HG03039 (cell line): ENCODE data around the gene LAMA5.

Experiments used
- ATAC-seq: cut with Tn5 transposase; IDR thresholded peaks from one replicate; pipeline ENCODE4 v1.9.1; 2021; ENCODE audit warnings: mild to moderate bottlenecking, moderate library complexity; ENCODE audit not compliant: unreplicated experiment

Gene LAMA5

DNA sequence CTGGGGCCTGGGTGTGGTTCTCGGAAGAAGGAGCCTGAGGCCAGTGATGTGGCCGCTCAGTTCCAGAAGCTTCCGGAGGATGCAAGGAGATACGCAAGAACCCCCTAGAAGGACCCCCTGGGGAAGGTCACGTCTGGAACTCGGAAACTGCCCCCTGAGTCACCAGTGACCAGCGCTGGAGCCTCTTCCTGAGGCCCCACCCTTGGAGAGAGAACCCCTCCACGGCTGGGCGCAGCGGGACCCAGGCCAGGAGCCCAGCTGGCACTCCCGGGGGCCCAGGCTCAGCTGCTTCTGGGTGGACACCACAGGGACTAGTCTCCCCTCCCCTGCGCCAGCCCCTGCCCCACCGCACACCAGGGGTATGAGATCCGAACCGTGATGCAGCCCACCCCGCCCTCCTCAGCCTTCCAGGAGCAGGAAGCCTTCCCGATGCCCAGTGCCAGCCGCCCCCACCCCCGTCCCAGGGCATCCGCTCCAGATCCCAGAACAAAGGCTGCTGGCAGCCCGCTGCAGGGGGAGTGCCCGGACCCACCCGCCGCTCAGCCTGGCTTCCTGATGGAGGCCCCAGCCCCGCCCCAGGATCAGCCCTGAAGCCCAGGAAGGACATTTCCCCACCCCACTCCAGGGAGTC, 7.5 kb downstream of the LAMA5 start:
- no peak for ATAC-seq

DNA sequence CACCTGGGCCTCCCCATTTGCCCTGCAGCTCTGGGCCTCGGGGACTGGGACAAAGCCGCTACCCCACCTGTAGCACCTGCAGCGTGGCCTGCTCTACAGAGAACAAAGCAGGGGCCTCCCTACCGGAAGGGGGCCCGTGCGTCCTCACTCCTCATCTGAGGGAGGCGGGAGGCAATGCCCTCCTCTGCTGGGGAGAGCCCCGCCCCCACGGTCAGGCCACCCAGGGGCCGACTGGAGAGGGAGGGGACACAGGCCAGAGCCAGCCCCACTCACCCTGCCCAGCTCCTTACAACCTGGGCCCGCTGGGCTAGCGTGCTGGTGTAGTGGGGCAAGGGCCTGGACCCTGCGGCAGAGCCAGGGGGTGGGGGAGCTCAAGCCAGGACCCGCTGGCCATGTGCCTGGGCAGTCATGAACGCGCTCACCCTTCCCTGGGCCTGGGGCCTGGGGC, 8.0 kb downstream of the LAMA5 start:
- ATAC-seq: no peak

DNA sequence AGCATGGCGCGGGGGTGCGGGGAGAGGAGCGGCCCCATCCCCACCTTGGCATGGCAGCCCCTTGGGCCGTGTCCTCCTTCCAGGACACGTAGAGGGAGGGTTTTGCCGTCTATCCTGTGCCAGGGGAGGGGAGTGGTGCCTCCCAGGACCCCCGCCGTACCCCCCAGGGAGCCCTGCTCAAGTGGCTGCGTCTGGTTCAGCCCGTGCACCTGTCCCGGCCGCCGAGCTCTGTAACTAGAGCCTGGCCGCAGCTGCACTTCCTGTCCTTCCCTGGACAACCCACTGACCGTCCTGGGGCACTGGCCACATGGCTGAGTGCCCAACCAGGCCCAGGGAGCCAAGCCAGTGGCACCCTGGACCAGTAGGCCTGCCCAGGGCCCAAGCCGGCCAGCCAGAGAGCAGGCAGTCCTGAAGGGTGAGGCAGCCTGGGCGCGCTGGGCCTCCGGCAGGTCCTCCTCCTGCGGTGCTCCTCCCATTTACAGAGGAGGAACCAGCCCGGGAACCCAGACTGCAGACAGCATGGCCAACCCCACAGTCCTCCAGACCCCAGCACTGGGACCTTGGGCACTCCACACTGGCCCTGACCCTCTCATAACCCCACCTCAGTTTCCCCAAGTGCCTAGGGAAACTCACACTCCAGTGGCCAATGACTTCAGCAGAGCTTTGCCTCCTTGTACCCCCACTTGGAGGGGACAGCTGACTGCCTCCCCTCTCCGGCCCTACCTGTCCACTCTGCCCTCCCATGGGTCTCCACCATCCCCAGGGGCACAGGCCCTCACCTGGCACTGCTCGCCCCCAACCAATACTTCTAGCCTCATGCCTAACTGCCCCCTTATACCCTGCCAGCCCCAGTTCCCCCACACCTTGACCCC, 8.7 kb downstream of the LAMA5 start:
- no peak for ATAC-seq

DNA sequence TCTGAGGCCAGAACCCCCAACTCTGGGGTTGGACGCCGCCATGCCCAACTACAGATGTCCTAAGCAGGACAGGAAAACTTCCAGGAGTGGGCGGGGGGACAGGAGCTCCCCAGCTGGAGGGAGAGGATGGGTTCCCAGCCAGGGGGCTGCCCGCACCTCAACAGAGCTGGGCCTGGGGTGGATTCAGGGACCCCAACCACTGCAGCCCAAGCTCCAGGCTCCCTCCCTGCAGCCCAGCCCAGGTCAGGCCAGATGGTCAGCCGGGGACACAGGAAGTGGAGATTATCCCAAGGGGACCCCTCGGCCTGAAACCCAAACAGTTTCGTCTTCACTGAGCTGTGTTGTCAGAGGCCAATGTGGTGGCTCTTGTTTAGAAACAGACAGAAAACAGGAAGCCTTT, 9.4 kb downstream of the LAMA5 start:
- ATAC-seq: no peak

DNA sequence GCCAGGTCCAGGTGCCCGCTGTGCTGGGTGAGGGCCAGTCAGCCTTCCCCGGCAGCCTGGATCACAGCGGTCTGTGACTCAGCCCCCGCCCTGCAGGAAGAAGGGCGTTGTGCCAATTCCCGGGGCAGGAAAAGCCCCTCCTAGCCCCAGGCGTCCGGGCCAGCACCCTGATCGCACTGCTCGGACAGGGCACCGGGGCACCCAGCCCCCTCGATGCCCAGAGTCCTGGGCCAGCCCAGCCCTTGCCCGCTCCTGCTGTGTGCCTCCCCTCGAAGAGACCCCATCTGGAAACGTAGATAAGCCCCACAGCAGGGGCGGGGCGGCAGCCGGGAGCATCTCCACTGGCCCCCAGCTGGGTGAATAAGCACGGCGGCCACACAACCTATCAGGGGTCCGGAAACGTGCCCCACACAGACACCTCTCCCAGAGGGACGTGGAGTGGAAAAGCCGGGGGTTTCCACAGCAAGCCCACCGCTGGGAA, 9.9 kb downstream of the LAMA5 start:
- no peak for ATAC-seq

DNA sequence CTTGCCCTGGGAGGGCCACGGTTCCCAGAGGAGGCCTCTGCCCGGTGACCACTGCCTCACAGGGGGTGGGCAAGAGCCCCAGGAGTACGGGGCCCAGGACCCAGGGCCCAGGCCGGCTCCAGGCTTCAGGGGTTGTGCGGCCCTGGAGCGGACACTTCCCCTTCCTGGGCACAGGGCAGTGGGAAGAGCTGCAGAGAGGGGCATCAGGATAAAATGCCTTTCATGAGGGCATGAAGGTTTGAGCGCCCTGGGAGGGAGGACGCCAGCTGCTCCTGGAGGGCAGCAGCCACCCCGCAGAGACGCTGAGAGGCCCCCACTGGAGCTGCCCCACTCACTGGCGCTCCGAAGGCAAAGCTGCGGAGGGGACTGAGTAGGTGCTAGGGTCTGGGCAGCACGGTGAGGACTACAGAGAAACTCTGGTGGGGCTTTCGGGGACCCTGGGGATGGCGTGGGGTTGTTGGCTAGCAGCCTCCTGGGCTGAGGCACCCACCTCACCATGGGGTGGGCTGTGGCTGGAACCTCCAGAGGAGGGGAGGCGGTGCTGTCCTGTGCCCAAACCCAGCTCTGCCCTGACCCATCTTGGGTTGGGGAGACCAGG, 10.4 kb downstream of the LAMA5 start:
- ATAC-seq: no peak

DNA sequence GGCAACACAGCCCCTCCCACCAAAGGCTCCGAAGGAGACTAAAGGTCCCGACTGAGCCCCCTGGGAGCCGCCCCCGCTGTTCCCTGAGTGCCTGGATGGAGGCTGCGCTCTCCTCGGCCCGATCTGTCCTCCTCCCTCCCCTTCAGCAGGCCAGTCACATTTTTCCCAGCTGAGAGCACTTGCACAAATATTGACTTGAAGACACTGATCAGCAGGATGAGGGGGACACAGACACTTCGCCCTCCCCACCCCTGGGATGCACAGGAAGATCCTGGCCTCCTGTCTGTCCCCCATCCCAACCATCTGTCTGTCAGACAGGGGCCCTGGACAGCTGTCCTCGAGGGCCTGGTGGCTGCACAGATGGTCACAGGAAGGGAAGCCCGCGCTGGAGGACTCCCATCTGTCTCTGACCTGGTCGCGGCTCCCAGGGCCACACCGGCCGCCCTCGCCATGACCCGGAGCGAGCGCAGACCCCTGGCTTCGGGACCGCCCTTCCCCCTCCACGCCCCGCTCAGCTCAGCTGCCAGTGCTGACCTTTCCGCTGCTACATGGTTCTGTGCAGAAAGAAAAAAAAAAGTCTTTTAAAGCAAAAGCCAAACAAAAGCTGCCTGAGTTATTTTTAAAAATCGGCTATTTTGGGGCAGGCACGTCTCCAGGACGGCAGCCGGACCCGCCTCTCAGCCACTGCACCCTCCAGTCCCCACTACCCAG, 11.1 kb downstream of the LAMA5 start:
- ATAC-seq: no peak

DNA sequence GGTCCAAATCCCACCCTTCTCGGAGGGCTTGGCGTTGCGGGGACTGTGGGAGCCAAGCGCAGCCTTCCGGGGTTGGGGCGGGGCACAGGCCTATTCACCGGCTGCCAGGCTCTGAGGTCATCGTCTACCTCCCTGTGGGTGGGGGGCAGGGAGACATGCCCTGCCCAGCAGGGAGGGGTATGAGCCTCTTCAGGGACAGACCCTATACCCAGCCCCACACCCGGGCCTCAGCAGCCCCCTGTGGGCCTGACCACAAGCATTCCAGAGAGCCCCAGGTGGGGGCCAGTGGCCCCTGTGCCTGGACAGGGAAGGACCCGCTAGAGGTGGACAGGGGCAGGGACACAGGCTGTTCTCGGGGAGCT, 11.6 kb downstream of the LAMA5 start:
- ATAC-seq: no peak

DNA sequence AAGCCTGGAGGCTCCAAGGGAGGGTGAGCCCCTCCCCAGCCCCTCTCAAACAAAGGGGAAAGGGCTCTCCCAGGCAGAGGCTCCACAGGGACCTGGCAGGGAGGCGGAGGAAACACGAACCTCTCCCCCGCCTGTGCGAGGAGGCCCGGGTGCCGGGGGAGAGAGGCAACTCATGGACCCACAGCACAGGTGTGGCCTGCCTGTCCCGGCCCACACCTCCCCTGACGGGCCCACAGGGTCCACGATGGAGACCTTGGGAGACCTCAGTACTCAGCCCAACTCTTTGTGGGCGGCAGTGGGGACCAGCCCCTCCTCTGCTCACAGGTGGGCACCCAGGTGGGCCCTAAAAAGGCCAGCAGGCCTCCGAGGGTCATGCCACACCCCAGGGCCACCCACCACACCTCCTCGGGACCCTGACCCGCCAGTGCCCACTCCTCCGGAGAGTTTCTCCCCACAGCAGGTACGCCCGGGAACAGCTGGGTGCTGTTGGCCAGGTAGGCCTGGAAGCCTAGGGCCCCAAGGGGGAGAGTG, 12.2 kb downstream of the LAMA5 start:
- no peak for ATAC-seq

DNA sequence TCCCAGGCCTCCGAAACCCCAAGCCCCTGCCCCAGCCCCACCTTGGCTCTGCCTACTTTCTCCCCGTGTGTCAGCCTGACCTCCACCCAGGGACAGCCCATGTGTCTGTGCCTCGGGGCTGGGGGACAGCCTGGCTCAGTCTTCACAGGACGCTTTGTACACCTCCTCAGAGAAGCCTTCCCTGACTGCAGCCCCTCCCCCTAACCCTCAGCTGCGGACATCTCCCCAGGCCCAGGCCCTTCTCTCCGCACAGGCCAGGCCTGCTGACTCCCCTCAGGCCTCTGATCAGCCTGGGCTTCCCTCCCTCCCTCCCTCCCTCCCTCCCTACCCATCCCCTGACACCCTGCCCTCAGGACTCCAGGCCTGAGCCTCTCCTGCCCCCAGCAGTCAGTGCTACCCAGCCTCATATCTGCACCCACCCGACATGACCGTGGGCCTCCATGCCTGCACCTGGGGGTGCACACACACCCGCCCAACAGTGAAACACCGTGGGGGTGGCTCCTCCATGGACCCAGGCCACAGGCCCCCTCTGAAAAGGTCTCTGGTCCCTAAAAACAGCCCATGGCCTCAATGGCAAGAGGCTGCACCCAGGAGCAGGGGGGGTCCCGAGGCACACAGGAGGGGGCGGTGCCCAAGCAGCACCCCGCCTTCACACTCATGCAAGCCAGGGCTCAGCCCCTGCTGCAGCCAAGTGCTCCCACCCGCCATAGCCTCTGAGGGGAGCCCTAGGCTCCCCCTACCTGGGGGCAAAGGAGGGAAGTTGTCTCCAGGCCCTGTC, 12.9 kb downstream of the LAMA5 start:
- no peak for ATAC-seq

DNA sequence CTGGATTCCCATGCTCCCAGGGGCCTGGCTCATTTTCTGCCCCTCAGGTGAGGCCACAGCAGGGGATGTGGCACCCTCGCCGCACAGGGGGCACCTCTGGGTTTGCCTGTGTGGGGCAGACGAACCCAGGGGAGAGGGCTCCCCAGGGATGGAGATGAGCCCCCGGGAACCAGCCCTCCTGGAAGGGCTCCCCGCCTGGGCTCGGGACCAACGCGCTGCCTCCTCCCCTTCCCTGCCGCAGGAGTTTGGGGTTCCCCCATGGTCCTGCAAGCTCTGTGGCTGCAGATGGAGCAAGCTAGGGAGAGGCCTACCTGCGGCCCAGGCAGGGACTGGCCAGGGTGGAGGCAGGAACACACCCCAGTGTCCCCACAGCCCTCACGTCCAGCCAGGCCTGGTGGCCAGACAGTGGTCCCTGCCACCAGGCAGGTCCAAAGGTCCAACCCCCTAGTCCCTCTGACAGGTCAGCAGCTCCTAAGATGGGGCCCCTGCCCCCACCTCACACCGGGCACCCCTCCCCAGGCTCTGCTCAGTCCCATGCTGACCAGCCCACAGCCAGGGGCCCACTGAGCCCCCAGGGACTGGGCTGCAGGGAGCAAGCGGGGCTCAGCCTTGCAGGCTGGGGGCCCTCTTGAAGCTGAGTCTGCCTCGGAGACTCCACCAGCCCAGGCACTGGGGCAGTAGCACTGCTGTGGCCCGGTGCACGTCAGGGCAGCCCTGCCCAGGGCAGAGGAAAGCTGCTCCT, 13.7 kb downstream of the LAMA5 start:
- ATAC-seq: no peak

DNA sequence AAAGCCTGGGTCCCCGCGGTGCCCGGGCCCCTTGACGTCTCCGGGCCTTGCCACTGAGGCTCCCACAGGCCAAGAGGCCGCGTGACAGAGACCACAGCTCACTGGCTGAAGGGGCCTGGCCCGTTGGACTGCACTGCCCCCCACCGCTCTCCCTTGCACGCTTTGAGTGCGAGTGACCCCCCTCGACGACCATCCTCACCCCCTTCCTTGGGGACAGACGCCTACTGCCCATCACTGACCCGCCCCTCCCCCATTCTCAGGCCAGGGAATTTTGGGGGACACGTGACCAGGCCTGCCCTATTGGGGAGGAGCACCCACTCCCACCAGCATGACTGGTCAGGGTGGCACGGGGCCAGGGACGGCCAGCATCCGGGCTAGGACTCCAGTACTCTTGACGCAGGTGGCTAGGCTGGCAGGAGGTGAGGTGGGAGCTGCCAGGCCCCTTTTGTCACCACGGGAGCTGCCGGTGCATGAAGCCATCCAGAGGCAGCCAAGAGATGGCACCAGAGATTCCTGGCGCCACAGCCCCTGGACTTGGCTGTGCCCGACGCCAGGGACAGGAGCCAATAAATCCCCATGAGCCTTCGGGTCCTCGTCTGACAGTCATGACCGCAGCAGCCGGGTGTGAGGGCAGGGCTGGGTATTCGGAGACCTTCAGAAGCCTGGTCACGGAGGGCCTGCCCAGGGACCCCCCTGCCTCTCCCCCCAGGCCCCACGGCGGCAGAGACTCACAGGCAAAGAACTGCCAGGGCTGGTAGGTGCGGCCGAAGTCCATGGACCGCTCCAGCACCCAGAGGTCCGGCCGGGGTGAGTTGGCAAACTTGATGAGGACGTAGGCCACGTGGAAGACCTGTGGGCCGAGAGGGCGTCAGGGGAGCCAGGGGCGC, 14.5 kb downstream of the LAMA5 start:
- ATAC-seq: no peak

DNA sequence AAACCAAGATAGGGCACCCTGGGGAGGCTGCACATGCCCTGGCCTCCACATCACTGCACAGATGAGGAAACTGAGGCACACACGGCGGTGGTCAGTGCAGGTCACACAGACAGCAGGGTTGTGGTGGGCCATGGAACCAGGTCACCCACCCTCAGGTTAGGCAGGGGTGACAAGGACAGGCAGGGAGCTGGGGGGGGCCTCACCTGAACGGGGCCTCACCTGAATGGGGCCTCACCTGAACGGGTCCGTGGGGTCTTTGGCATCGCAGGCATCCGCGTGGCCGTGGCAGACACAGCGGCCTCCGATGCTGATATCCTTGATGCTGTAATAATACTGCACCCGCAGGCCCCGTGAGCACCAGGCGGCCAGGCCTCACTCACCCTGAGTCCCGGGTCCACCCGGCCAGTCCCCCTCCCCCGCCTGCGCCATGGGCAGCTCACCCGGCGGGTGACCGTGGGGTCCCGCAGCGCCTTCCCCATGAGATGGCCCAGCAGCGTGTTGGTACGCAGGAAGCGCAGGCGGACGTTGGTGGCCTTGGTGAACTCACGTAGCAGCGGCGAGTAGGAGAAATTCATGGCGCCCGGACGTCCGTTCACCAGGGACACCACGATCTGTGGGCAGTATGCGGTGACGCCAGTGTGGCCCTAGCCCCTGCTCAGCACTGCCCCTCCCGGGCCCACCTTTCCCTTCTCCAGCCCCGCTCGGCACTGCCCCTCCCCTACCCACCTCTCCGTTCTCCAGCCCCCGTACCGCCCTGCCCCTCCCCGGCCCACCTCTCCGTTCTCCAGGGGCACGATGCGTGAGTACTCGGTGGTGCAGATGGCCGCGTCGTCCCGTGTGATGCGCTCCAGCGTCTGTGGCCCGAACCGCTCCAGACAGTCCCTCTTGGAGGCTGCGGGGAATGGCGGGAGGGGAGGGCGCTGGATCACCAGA, 15.4 kb downstream of the LAMA5 start:
- ATAC-seq: no peak

DNA sequence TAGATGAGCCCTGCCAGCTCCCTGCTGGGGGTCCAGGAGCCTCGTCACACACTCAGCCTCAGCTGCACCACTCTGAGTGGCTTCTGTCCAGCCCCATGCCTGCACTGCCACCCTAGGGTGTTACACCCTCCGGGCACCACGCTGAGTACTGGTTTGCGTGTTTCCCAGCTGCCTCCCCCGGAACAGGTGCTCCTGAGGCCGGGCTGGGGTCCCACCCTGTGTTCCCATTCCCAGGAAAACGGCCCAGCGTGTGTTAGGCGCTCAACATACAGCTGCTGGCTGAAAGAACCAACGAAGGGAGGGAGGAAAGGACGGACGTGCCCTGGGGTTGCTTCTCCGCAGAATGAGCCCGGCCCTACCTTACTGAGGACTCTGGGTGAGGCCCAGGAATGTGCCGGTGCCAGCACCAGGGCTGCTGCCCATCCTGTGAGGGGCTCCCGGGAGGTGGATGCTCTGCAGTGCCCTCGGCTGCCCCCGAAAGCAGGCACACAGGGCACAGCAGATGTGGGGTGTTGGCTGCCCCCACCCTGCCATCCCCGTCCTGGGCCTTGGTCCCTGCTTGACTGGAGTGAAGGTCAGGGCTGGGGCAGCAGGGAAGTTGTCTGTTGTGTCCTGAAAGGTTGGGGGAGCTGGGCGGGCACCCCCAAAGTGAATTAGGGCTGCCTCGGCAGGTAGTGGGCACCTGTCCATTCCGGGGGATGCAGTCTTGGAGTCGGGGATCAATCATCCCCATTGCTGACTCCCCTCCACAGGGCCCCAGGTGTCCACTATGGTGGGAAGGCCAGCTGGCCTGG, 16.3 kb downstream of the LAMA5 start:
- no peak for ATAC-seq

DNA sequence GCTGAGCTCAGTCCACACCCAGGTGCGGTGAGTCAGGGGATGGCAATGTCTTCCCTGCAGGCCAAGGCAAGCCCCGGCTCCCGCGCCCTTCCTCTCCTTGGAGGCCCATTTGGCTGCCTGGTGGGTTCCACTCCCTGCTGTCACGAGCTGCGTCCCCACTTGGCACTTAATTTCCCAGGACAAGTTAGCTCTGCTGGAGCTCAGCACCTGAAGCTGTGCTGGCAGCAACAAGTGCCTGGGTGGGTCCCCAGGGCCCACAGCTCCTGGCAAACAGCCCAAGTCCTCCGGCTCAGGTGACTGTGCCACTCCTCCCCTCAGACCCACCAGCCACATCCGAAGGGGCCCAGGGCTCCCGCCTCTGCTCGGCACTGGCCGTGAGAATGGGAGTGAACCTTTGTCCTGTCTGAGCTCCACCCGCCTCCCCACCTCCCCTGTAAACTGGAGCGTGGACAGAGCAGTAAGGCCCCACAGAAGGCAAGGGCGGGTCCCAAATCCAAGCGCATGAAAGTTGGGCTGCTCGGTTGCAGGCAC, 16.9 kb downstream of the LAMA5 start:
- ATAC-seq: no peak

DNA sequence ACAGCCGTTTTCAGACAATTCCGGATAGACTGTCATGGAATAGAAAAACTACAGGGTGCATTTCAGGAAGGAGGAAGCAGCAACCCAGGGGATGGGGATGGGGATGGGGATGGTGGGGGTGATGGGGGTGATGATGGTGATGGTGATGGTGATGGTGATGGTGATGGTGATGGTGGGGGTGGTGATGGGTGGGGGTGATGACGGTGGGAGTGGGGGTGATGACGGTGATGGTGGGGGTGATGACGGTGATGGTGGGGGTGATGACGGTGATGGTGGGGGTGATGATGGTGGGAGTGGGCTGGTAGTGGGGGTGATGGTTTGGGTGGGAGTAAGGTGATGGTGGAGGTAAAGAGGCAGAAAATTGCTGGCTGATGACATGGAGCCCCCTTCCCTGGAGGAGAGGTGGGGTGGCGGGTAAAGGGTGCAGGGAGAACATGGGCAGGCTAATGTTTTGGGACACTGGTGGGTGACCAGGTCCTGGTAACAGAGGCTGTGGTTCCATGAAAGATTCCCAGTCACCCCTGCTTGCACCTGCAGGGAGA, 17.5 kb downstream of the LAMA5 start:
- ATAC-seq: no peak
